ENCODE results near the gene MCTP2.
"Not testable (repeated sequence)": the region's sequence is repeated elsewhere in the genome, so short reads cannot be mapped to it uniquely, and the experiment has no call there.

The MCTP2 gene

DNA sequence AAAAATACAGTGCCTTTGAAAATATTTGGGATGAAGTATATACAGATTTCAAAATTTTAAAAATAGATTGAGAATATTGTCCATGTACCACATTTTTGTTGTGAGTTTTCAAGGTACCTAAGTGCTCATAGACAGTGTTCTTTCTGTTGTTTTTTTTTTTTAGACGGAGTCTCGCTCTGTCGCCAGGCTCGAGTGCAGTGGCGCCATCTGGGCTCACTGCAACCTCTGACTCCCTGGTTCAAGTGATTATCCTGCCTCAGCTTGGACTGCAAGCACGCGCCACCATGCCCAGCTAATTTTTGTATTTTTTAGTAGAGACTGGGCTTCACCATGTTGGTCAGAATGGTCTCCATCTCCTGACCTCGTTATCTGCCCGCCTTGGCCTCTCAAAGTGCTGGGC lies 223.9 kb downstream of the MCTP2 start:
- DNase-seq (ENCODE audit: low spot score), result no peak

GRCh38 chr15:94456226-94456625 lies 224.9 kb downstream of the MCTP2 start:
- DNase-seq (ENCODE audit: low spot score), result no peak

DNA sequence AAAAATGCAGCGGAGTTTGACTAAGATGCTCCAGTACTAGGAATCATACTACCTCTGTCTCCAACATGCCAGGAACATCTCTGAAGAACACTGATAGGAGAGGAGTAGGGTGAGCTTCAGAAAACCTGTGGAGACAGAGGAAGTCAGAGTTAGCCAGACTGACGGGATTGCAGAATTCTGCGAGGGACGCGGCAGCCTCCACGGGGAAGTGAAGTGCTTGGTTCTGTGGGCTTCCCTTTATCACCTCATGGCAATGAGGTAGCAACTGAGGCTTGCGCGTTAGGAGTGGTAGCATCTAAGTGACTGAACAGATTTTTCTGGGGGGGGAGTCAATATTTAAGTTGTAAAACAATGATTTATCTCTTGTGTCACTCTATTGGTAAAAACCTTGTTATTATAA lies 226.3 kb downstream of the MCTP2 start:
- DNase-seq (ENCODE audit: low spot score), result no peak

DNA sequence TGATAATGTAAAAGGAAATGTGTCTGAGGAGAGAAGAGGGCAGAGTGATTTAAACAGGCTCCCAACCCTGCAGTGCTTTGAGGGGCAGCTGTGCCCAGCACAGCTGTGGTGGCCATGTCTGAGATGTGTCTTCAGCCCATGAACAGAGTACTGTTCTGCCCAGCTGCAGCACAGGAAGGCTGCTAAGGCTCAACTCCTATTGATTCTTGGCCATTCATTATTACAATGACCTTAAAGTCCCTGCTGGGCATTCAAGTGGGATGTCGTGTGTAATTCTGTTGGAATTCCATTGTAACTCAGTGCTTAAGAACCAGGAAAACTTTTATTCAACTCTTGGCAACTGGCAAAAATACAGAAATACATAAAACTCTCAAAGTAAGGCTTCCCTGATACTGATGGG lies 229.3 kb downstream of the MCTP2 start:
- no peak for DNase-seq (ENCODE audit: low spot score)

DNA sequence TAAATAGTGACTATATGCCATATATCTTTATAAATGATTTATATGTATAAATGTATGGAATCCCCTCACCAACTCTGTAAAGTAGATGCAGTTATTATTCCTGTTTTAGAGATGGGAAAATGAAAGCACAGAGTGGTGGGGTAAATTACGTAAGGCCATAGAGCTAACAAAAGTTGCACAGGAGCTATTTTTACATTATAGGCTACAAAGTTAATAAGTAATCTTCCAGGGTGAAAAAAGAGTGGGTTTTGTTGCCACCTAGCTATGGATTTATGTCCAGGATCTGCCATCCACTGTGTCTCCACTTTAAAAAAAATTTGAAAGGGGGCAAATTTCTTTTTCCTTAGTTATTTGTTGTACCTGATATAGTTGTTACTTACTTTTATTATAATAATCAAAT lies 235.7 kb downstream of the MCTP2 start:
- no peak for DNase-seq (ENCODE audit: low spot score)

DNA sequence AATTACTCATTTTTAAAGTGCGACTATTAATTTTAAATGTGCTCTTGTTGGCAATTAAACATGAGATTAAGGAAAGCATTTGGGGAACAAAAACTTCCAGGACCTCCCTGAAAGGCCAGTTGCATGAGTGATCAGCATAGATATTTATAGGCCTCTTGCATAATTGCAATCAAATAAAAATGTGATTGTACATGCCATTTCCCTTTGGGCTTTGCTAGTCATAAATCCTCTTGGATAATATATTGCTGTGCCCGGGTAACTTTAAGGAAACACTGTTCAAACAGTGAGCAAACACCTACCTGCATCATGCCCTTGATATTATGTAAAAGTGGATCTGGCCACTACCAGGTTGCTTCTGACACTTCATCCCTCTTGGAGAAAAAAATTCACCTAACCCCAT lies 239.1 kb downstream of the MCTP2 start:
- no peak for DNase-seq (ENCODE audit: low spot score)

DNA sequence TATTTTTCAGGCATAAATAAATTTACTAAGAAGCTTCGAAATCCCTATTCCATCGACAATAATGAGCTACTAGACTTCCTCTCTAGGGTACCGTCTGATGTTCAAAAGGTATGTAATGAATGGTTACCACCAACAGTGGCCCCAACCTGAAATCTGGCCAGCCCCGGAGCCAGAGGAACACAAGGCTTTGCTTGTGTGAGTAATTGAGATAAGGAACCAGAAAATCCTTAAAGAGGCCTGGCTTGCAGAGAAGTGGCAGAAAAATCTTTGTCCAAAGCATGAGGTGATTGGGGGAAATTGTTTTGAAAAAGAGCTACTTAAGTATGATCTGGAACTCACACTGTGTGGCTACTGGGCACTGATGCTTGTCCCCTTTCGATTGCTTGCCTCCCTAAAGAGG lies 245.3 kb downstream of the MCTP2 start:
- no peak for DNase-seq (ENCODE audit: low spot score)

GRCh38 chr15:94477913-94478553 lies 246.7 kb downstream of the MCTP2 start:
- no peak for DNase-seq (ENCODE audit: low spot score)

GRCh38 chr15:94478763-94479162 lies 247.4 kb downstream of the MCTP2 start:
- DNase-seq (ENCODE audit: low spot score), result peak; percentile 29

GRCh38 chr15:94480289-94480834 lies 249.0 kb downstream of the MCTP2 start:
- no peak for DNase-seq (ENCODE audit: low spot score)

GRCh38 chr15:94485148-94485719 lies 253.9 kb downstream of the MCTP2 start:
- DNase-seq (ENCODE audit: low spot score), result no peak

GRCh38 chr15:94487635-94488034 lies 256.3 kb downstream of the MCTP2 start:
- DNase-seq (ENCODE audit: low spot score), result no peak

DNA sequence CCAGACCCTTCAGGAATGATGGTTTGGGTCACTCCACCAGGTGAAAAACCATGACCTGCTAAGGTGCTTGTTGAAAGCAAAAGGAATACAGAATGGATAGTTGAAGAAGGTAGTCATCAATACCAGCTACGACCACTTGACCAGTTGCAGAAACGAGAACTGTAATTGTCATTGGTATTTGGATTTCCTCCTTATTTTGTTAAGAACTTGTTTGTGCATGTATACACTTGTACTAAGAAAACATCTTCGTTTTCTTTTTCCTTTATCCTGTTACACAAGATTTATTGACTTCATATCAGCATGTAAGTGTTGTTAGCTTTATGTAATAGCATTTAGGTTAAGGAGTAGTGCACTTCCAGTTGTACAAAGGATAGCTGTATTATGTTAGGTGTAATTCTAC lies 261.8 kb downstream of the MCTP2 start:
- no peak for DNase-seq (ENCODE audit: low spot score)

GRCh38 chr15:94493586-94493985 lies 262.2 kb downstream of the MCTP2 start:
- not testable (repeated sequence) for DNase-seq (ENCODE audit: low spot score)

GRCh38 chr15:94494732-94495131 lies 263.4 kb downstream of the MCTP2 start:
- no peak for DNase-seq (ENCODE audit: low spot score)

DNA sequence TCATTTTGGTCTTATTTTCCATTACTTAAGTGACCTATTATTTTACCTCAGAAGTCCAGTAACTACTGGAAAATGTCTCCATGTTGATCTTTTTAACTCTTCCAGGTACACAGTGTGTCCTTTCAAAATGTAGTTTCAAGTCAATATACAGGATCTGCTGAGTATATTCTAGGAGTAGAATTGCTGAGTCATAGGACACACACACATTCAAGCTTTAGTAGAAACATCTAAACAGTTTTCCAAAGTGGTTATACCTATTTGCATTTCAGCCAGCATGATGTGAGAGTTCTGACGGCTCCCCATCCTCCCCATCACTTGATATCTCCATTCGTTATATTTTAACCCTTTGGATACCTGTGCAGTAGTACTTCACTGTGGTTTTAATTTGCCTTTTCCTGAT lies 271.9 kb downstream of the MCTP2 start:
- no peak for DNase-seq (ENCODE audit: low spot score)

- DNase-seq (ENCODE audit: low spot score), result no peak
These were observed 277.9 kb downstream of the MCTP2 start for GRCh38 chr15:94509259-94509658.

- no peak for DNase-seq (ENCODE audit: low spot score)
These were observed 290.8 kb downstream of the MCTP2 start for GRCh38 chr15:94522125-94522524.

DNA sequence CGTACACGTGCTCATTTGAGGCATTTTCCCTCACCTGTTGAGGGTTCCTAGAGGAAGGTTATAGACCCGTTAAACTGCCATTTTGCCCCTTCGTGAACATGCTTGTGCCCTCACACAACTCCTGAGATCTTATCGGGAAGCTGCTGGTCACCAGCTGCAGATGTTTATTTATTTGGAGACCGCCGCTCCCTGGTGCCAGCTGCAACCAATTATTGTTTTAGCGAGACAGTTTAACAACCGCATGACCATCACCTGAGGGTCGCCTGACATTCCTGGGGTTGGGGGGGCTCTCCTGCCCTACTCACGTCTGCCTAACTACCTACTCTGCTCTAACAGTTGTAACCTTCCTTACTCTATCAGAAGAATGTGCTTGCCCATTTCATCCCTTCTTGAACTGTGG lies 292.5 kb downstream of the MCTP2 start:
- no peak for DNase-seq (ENCODE audit: low spot score)

GRCh38 chr15:94524565-94524964 lies 293.2 kb downstream of the MCTP2 start:
- no peak for DNase-seq (ENCODE audit: low spot score)

GRCh38 chr15:94526071-94526689 lies 294.8 kb downstream of the MCTP2 start:
- DNase-seq (ENCODE audit: low spot score), result peak; percentile 3

DNA sequence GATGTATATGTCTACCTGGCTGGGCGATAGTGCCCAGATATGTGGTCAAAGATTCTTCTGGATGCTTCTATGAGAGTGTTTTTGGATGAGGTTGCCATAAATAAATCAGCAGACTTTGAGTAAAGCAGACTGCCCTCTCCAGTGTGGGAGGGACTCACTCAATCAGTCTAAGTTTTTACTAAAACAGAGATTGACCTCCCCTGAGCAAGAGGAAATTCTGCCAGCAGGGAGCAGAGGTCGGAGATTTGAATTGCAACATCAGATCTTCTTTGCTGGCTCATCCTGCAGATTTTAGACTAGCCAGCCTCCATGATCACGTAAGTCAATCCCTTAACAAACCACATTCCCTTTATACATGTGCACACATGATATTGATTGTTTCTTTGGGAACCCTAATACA lies 300.9 kb downstream of the MCTP2 start:
- no peak for DNase-seq (ENCODE audit: low spot score)
